Mucosa of descending colon (tissue), 3 donors: ENCODE data around the gene ZBTB11. TPM values are rescaled to one million over a fixed set of nuclear protein-coding genes. Genes with fewer than 3 reads are reported as not detected.

ENCODE experiments used
- ATAC-seq: fragments of 200-7000 bp; cut with Tn5 transposase; one replicate; pipeline ENCODE4 v1.9.1; 2020; ENCODE audit warnings: mild to moderate bottlenecking, moderate library complexity
- DNase-seq, 3 donors: peaks; one replicate each; pipeline ENCODE4 v3.0.0-alpha.2; 2020
- H3K36me3 ChIP-seq: fragments of 200-600 bp; one replicate; pipeline ENCODE4 v1.8.0; 2021; ENCODE audit warnings: low read depth, mild to moderate bottlenecking
- H3K4me1 ChIP-seq: fragments of 200-600 bp; one replicate; pipeline ENCODE4 v1.8.0; 2021; ENCODE audit warnings: low read depth, mild to moderate bottlenecking
- H3K4me3 ChIP-seq: fragments of 200-600 bp; one replicate; pipeline ENCODE4 v1.8.0; 2021; ENCODE audit warnings: mild to moderate bottlenecking
- H3K9me3 ChIP-seq: fragments of 200-600 bp; one replicate; pipeline ENCODE4 v1.8.0; 2021; ENCODE audit warnings: mild to moderate bottlenecking
- CTCF ChIP-seq: fragments of 200-600 bp; IDR thresholded peaks from one replicate; pipeline ENCODE4 v1.8.0; 2022; ENCODE audit warnings: antibody characterized with exemption, mild to moderate bottlenecking
- intact Hi-C, 2 donors: fragments of 100-400 bp; cut with DNase I in 1 of 2; cut with micrococcal nuclease in 1 of 2; formaldehyde crosslinking; loops; one replicate each; pipeline versions ENCODE4 v1.11.0 to v1.11.1; 2022; cut with DNase I, micrococcal nuclease
- long read RNA-seq, 2 donors: library from polyadenylated mRNA; unstranded; transcript quantifications; one replicate each; pipeline ENCODE4 v2.0.0, GENCODE V29; 2019 to 2021
- total RNA-seq, 3 donors: library from RNA; stranded (reverse); fragmentation: NEBNext Ultra II Directional in 2 of 3; extraction: Animal tissue kit (Norgen Biotek cat#: 25700) in 2 of 3; gene quantifications; one replicate each; pipeline versions ENCODE4 v1.2.1 to v1.2.4, GENCODE V29; 2021 to 2023
- donor health status: DM: no; HTN: no; CAD: no; lungs with moderate emphysema.
- donor health status: DM: no; HTN: no; CAD: no.
- donor health status: DM: no; HTN: yes; CAD: no.

ZBTB11 gene
- 10 to 100 TPM; 13.0 to 19.4 (median 13.1) TPM for total RNA-seq
- long read RNA-seq, donor 1, full-length matches to known transcripts: 7 of 12 reads
- long read RNA-seq, donor 1, partial matches to known transcripts: 2 of 12 reads
- long read RNA-seq, donor 1, other reads (novel, unspliced or antisense): 3 of 12 reads
- long read RNA-seq, donor 2, partial matches to known transcripts: 1 of 1 reads
- long read RNA-seq, donor 2, other reads (novel, unspliced or antisense): 0 of 1 reads

GRCh38 chr3:101676765-101677435 is at the start of gene ZBTB11:
Gene ZBTB11 (minus strand): TSS chr3:101677132. CDS start chr3:101676914, 218 bp downstream.
- DNase-seq: peak; percentile 99 to 100 (median 100)
- Histone ChIP-seq H3K9me3 (no peaks in the 10 kb centered on the region), H3K4me1 (peaks cover 19% of the 10 kb centered on the region), H3K4me3 (peak within 1 kb of the TSS; percentile 91), H3K36me3 (peaks cover 7% of the 10 kb centered on the region)
- peak; percentile 34 for TF ChIP-seq CTCF
- ATAC-seq: peak; percentile 88
- intact Hi-C loops: loop anchor here in 1 of 2 donors (10.0 kb wide), 1 partner anchor 102 kb away; the partner anchor contains the start of gene PCNP

GRCh38 chr3:101725890-101726275 is 49.0 kb upstream of the ZBTB11 start:
- intact Hi-C loops: no loop called here
- no peak for ATAC-seq
- no peak for TF ChIP-seq CTCF
- DNase-seq: no peak
- Histone ChIP-seq H3K9me3 (no peaks in the 10 kb centered on the region), H3K36me3 (peaks cover 3% of the 10 kb centered on the region), H3K4me3 (no peak overlapping the region), H3K4me1 (peaks cover 6% of the 10 kb centered on the region)

- peak overlapping the region; percentile 52 for H3K4me3 ChIP-seq
- intact Hi-C loops: no loop called here
- no peak for TF ChIP-seq CTCF
- ATAC-seq (peak; percentile 43), DNase-seq (peak; percentile 56 to 71 (median 64))
- peaks cover 6% of the 10 kb centered on the region for H3K4me1 ChIP-seq
- peaks cover 3% of the 10 kb centered on the region for H3K36me3 ChIP-seq
- no peaks in the 10 kb centered on the region for H3K9me3 ChIP-seq
Observed at GRCh38 chr3:101725194-101725889, 48.4 kb upstream of the ZBTB11 start.

- Histone ChIP-seq H3K4me1 (peaks cover 6% of the 10 kb centered on the region), H3K36me3 (peaks cover 3% of the 10 kb centered on the region), H3K4me3 (peak within 1 kb of the TSS; percentile 52), H3K9me3 (no peaks in the 10 kb centered on the region)
- TF ChIP-seq CTCF: no peak
- ATAC-seq (peak; percentile 99), DNase-seq (peak; percentile 91 to 94 (median 93))
- intact Hi-C loops: no loop called here
Observed at GRCh38 chr3:101724329-101725193, 47.6 kb upstream of the ZBTB11 start, which contains the start of gene CEP97. Gene CEP97 (plus strand): TSS chr3:101724614. CDS start chr3:101724677, 63 bp downstream.
